ENCODE data around the gene GTF2F1.

The GTF2F1 gene

GRCh38 chr19:6416658-6417405 is 23.9 kb upstream of the GTF2F1 start:
- H3K4me3 ChIP-seq (ENCODE audit: low read depth, low read length) = no peak overlapping the region
- DNase-seq (ENCODE audit: low read depth) = no peak
- TF ChIP-seq CTCF (IDR thresholded peaks at IDR 0.05; ENCODE audit: low read depth, low read length, missing control alignments) = no peak

GRCh38 chr19:6415591-6416190 is 22.7 kb upstream of the GTF2F1 start:
- no peak for DNase-seq (ENCODE audit: low read depth)
- H3K4me3 ChIP-seq (ENCODE audit: low read depth, low read length) = no peak overlapping the region
- no peak for TF ChIP-seq CTCF (IDR thresholded peaks at IDR 0.05; ENCODE audit: low read depth, low read length, missing control alignments)

- no peak for TF ChIP-seq CTCF (IDR thresholded peaks at IDR 0.05; ENCODE audit: low read depth, low read length, missing control alignments)
- no peak overlapping the region for H3K4me3 ChIP-seq (ENCODE audit: low read depth, low read length)
- DNase-seq (ENCODE audit: low read depth) = no peak
Measured at GRCh38 chr19:6414793-6415590, 22.0 kb upstream of the GTF2F1 start.

GRCh38 chr19:6413721-6414643 is 21.0 kb upstream of the GTF2F1 start:
- TF ChIP-seq CTCF (IDR thresholded peaks at IDR 0.05; ENCODE audit: low read depth, low read length, missing control alignments) = no peak
- DNase-seq (ENCODE audit: low read depth) = no peak
- H3K4me3 ChIP-seq (ENCODE audit: low read depth, low read length) = no peak overlapping the region

- no peak for TF ChIP-seq CTCF (IDR thresholded peaks at IDR 0.05; ENCODE audit: low read depth, low read length, missing control alignments)
- no peak for DNase-seq (ENCODE audit: low read depth)
- H3K4me3 ChIP-seq (ENCODE audit: low read depth, low read length) = no peak overlapping the region
Measured at GRCh38 chr19:6413291-6413690, 20.3 kb upstream of the GTF2F1 start.

GRCh38 chr19:6412447-6413091 is 19.6 kb upstream of the GTF2F1 start:
- no peak for DNase-seq (ENCODE audit: low read depth)
- no peak overlapping the region for H3K4me3 ChIP-seq (ENCODE audit: low read depth, low read length)
- TF ChIP-seq CTCF (IDR thresholded peaks at IDR 0.05; ENCODE audit: low read depth, low read length, missing control alignments) = peak; percentile 75

Data from GM12864 (cell line).